Fibroblast of lung (primary cell): ENCODE results near the gene SPON2. TPM values are rescaled to one million over a fixed set of nuclear protein-coding genes. Genes with fewer than 3 reads are reported as not detected.

ENCODE experiments used
- DNase-seq, 2 donors: peaks; one replicate each; pipeline versions ENCODE4 v3.0.0 to v3.0.0-alpha.2; 2010; ENCODE audit warnings: low read depth in 2 of 2
- H2AFZ ChIP-seq: 2 replicates; pipeline ENCODE4 v1.5.1; 2012; ENCODE audit warnings: low read length, control low read depth, inconsistent platforms
- H3K27ac ChIP-seq: 2 replicates; pipeline ENCODE4 v1.5.1; 2011; ENCODE audit warnings: low read length, control low read depth; ENCODE audit not compliant: insufficient read depth
- H3K27me3 ChIP-seq: 2 replicates; pipeline ENCODE4 v1.5.1; 2011; ENCODE audit warnings: mild to moderate bottlenecking, low read length; ENCODE audit not compliant: control insufficient read depth, insufficient read depth
- H3K36me3 ChIP-seq: 2 replicates; pipeline ENCODE4 v1.5.1; 2011; ENCODE audit warnings: low read length; ENCODE audit not compliant: control insufficient read depth, insufficient read depth
- H3K4me1 ChIP-seq: 2 replicates; pipeline ENCODE4 v1.5.1; 2011; ENCODE audit warnings: low read length; ENCODE audit not compliant: control insufficient read depth, insufficient read depth; ENCODE audit errors: extremely low read depth
- H3K4me2 ChIP-seq: 2 replicates; pipeline ENCODE4 v1.5.1; 2011; ENCODE audit warnings: low read length, control low read depth; ENCODE audit not compliant: insufficient read depth; ENCODE audit errors: extremely low read depth
- H3K4me3 ChIP-seq, 4 experiments: fragments of 200-600 bp in 1 of 4; sonication (generic) in 1 of 4; replicated peaks in 1 of 4; 2 replicates each; pipeline ENCODE4 v1.5.1; 2011 to 2016; ENCODE audit warnings: low read length in 4 of 4, low read depth in 3 of 4, mild to moderate bottlenecking in 3 of 4, control low read depth in 2 of 4, inconsistent platforms in 1 of 4, mixed read lengths in 1 of 4; ENCODE audit not compliant: insufficient read depth in 1 of 4; ENCODE audit errors: control extremely low read depth in 1 of 4
- H3K79me2 ChIP-seq: 2 replicates; pipeline ENCODE4 v1.5.1; 2012; ENCODE audit warnings: mild to moderate bottlenecking, low read length, inconsistent platforms; ENCODE audit not compliant: control insufficient read depth, insufficient read depth
- H3K9ac ChIP-seq: 2 replicates; pipeline ENCODE4 v1.5.1; 2011; ENCODE audit warnings: mild to moderate bottlenecking, low read length, control low read depth; ENCODE audit not compliant: insufficient read depth
- H3K9me3 ChIP-seq: 2 replicates; pipeline ENCODE4 v1.5.1; 2012; ENCODE audit warnings: low read depth, low read length; ENCODE audit not compliant: control insufficient read depth, insufficient read depth
- H4K20me1 ChIP-seq: 2 replicates; pipeline ENCODE4 v1.5.1; 2011; ENCODE audit warnings: low read length; ENCODE audit not compliant: control insufficient read depth, insufficient read depth; ENCODE audit errors: extremely low read depth
- CTCF ChIP-seq, 2 donors: IDR thresholded peaks in 1 of 2; conservative IDR thresholded peaks in 1 of 2; 1 replicate in 1 of 2; 2 replicates in 1 of 2; pipeline ENCODE4 v1.5.1; 2011 to 2012; ENCODE audit warnings: low read length in 2 of 2, control low read depth in 1 of 2, inconsistent platforms in 1 of 2, low read depth in 1 of 2, mild to moderate bottlenecking in 1 of 2
- EZH2 ChIP-seq: IDR thresholded peaks from 2 replicates; pipeline ENCODE4 v1.5.1; 2012; ENCODE audit warnings: low read length, control low read depth, mild to moderate bottlenecking; ENCODE audit errors: missing control alignments
- polyA plus RNA-seq, 2 donors: library from polyadenylated mRNA; depleted of rRNA in 1 of 2; stranded (reverse) in 1 of 2; unstranded in 1 of 2; fragments of >200 nt; gene quantifications; 2 replicates each; pipeline ENCODE4 v1.2.1, GENCODE V29; 2011 to 2012; ENCODE audit warnings: missing spikeins in 1 of 2
- total RNA-seq: library from RNA; depleted of rRNA; stranded (reverse); fragments of >200 nt; gene quantifications from 2 replicates; pipeline ENCODE4 v1.2.1, GENCODE V29; 2014

The SPON2 gene
- total and polyA plus RNA-seq, 2 donors (not counting 1 experiment from before 2014, with no cell fraction given): 179 to 367 TPM

- Histone ChIP-seq H3K27me3 (no peaks in the 10 kb centered on the region), H2AFZ (no peak overlapping the region), H3K79me2 (peaks cover 10% of the 10 kb centered on the region), H3K9ac (no peak overlapping the region), H3K4me2 (no peak overlapping the region), H3K27ac (no peak overlapping the region), H3K36me3 (peaks cover 43% of the 10 kb centered on the region), H4K20me1 (peaks cover 2% of the 10 kb centered on the region), H3K4me1 (peaks cover 8% of the 10 kb centered on the region), H3K9me3 (no peaks in the 10 kb centered on the region), H3K4me3 (no peak overlapping the region)
- DNase-seq: no peak
- TF ChIP-seq CTCF (conservative IDR thresholded peaks at IDR 0.05 in 1 of 2, IDR thresholded peaks at IDR 0.05 in 1 of 2; ENCODE audit: low read depth in 1 of 2, low read length in 2 of 2) (no peak), EZH2 (no peak)
Measured at GRCh38 chr4:1216869-1217294, 44.5 kb upstream of the SPON2 start.

GRCh38 chr4:1216076-1216614 is 43.8 kb upstream of the SPON2 start:
- Histone ChIP-seq H3K9me3 (no peaks in the 10 kb centered on the region), H2AFZ (no peak overlapping the region), H3K36me3 (peaks cover 39% of the 10 kb centered on the region), H4K20me1 (peaks cover 2% of the 10 kb centered on the region), H3K79me2 (peaks cover 10% of the 10 kb centered on the region), H3K27me3 (no peaks in the 10 kb centered on the region), H3K4me3 (no peak overlapping the region), H3K4me1 (peaks cover 8% of the 10 kb centered on the region), H3K27ac (no peak overlapping the region), H3K9ac (no peak overlapping the region), H3K4me2 (no peak overlapping the region)
- no peak for DNase-seq
- TF ChIP-seq CTCF (conservative IDR thresholded peaks at IDR 0.05 in 1 of 2, IDR thresholded peaks at IDR 0.05 in 1 of 2; ENCODE audit: low read depth in 1 of 2, low read length in 2 of 2): no peak
- no peak for TF ChIP-seq EZH2

- peaks cover 42% of the 10 kb centered on the region for H3K36me3 ChIP-seq
Measured at GRCh38 chr4:1215141-1216075, 43.0 kb upstream of the SPON2 start.

More at GRCh38 chr4:1215141-1216075, 43.0 kb upstream of the SPON2 start:
- Histone ChIP-seq H4K20me1 (peaks cover 2% of the 10 kb centered on the region), H3K9ac (no peak overlapping the region), H3K4me3 (no peak overlapping the region), H2AFZ (no peak overlapping the region), H3K4me1 (peaks cover 14% of the 10 kb centered on the region), H3K27me3 (no peaks in the 10 kb centered on the region), H3K9me3 (no peaks in the 10 kb centered on the region), H3K27ac (no peak overlapping the region), H3K79me2 (peaks cover 10% of the 10 kb centered on the region), H3K4me2 (no peak overlapping the region)
- peak in 1 of 2 donors; percentile 71 for DNase-seq
- no peak for TF ChIP-seq EZH2
- TF ChIP-seq CTCF (conservative IDR thresholded peaks at IDR 0.05 in 1 of 2, IDR thresholded peaks at IDR 0.05 in 1 of 2; ENCODE audit: low read depth in 1 of 2, low read length in 2 of 2): no peak
